HG02973 (cell line): ENCODE data around the gene KLHL3.

Experiments used
- ATAC-seq: cut with Tn5 transposase; IDR thresholded peaks from one replicate; pipeline ENCODE4 v1.9.1; 2021; ENCODE audit warnings: moderate library complexity; ENCODE audit not compliant: unreplicated experiment

KLHL3 gene

DNA sequence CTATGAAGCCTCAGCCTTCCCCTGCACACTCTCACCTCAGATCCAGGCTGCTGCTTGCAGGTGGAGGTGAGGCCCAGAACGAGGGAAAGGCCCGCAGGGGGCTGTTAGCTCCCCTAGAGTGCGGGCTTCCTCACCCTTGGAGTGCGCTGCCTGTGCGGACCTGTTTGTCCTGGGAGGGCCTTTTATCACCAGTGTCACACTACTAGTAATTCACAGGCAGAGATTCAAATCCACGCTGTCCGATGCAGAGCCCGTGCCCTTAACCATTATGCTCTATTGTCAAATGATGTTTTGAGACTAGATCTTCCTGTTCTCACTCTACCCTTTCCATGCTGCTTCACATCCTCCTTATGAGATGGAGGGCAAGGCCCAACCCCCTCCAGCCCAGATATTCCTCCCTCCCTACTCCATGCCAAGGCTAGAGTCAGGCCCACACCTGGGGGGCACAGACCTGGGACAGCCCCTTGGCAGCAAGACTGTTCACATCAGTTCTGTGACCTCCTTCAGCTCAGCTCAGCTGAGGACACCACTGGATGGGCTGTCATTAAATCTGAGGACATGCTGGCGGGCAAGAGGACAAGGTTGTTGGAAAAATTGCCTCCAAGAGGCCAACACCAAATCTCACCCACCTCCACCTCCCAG is 124.0 kb downstream of the KLHL3 start:
- no peak for ATAC-seq

DNA sequence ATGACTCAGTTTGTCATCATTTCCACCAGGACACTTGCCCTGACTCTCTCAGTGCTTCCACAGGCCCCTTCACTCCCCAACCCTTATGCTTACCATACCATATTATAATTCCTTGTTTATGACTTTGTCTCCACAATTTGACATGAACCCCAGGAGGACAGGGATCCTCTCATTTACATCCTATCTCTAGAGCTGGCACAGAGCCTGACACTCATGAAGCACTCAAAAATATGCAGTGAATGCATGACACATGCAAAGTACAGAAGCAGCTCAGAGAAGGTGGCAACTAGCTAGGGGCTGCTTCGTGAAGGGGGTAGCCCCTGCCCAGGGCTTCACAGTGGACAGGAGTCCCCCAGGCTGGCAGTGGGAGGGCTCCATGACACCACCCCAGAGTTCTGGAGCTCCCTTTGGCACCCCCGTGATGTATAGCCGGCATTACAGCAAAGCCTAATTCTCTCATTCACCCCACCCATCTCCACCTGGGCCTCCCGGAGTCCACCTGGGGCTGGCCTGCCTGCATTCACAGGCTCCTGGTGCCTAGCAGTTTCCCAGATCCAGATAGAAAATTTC is 124.8 kb downstream of the KLHL3 start:
- no peak for ATAC-seq

DNA sequence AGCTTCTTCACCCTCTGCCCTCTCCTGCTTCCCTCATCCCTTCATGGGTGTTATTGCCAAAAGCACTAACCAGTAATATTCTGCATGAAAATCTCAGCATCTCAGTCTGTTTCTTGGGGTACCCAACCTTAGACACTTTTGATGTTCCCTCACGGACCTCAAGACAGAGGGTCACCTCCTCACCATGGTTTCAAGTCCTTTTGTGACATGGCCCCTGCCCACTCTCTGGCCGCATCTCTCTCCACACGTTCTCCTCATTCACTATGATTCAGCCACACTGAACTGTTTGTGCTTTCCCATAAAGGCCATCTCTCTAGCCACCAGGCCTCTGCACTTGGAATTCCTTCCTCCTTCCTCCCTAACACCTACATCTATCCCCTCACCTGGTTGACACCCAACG is 125.3 kb downstream of the KLHL3 start:
- ATAC-seq = no peak

DNA sequence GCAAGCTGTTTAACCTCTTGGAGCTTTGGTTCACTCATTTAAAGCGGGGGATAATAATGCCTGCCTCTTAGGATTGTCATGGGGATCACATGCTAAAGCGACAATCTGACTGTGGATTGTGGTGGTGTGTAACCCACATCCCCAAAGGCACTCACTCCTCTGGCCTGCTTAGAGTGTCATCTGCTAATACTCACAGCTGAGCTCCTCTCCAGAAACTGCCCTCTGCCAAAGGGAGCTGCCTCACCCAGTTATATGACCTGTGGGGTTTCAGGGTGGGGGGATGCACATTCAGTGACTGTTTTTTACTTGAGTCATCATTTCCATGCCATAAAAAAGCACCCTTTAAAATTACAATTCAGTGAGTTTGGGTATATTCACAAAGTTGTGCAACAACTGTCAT is 126.8 kb downstream of the KLHL3 start:
- no peak for ATAC-seq

DNA sequence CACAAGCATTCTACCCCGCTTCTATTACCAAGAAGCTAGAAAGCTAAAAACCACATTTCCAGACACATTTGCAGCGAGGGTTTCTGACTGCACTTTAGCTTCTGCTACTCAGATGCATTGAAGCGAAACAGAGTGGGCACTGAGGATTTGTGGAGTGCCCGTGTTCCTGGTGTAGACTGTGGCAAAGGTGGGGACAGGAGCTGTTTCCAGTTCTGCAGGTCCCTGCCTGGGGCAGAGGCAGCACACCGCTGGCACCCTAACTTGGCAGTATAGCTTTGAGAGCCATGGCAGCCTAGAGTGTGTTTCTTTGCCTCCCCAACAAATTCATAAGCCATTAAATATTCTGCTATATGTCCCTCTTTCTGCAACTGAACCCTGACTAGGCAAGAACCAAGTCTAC is 128.1 kb downstream of the KLHL3 start:
- ATAC-seq = no peak

DNA sequence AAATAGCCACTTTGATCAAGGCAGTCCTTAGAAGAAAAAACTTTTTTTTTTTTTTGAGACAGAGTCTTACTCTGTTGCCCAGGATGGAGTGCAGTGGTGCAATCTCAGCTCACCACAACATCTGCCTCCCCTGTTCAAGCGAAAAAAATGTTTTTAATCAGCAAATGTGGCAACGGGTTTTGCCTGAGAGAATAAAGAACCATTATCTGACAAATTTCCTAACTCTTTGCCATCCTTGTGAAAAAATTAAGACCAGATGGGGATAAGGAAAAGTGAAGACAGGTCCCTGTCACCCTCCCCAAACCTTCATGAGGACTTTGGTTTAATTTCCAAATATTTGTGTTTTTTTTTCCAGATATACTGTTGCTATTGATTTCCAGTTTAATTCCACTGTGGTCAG is 129.5 kb downstream of the KLHL3 start:
- ATAC-seq = no peak

DNA sequence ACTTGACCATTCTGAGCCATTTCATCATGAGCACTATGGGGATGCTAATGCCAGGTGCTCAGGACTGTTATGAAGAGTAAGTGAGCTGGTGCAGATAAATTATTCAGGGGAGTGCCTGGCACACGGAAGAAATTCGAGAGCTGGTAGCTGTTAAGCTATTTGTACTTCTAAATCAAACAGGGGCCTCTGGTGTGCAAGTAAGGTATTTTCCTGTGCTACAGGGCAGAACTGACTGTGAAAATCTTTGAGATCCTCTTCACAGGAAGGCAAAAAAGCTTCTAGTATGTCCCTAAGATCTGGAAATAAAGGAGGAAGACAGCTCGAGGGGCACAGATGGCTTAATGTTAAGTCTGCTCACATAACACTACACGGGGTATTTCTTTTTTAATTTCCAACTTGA is 130.5 kb downstream of the KLHL3 start:
- ATAC-seq = no peak

DNA sequence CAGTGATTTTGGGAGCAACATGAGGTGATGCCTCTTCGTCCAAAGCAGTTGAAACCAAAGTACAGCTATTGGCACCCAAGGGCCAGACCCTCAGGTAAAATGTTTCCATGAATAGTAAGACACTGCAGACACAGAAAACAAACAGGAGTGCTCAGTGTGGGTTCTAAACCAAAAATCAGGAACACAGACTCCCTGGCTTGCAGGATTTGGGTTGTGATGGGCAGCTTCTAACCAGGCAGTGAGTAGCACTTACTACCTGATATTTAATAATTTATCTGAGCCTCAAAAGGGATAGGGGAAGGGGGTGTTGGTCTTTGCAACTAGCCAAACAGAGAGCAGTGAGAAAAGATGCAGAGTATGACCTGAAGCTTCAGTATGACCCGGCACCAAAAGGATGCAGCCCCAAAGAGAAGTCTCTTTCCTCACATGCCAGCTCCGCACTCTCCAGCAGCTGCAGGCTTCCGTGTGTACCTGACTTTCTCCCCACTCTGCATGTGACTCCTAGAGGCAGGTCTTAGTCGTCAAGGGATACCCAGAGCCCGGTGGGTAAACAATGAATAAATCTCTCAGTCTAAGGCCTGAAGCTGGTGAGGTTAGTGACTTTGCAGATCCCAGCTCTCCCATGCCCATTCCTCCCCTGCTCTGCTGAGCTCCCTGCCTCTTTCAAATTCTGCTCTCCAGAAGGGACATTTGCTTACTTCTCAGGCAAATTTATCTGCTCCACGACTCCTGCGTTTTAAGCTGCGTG is 131.4 kb downstream of the KLHL3 start:
- ATAC-seq = no peak

DNA sequence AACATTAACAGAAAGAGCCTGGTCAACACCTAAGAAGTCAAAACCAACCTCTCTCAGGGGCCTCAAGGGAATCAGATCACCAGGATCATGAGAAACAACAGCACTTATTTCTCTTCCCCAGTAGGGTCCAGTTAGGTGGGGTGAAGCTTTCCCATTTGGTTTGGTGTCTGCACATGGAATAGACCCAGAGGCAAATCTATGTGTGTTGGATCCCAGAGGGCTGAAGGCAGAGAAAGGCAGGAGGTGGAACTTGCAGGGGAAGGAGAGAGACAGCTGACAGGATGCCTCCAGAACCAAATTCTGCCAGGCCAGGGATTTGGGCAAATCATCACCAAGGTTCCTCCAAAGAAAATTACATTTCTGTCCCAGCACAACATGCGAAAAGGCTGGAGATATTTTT is 132.0 kb downstream of the KLHL3 start:
- no peak for ATAC-seq

DNA sequence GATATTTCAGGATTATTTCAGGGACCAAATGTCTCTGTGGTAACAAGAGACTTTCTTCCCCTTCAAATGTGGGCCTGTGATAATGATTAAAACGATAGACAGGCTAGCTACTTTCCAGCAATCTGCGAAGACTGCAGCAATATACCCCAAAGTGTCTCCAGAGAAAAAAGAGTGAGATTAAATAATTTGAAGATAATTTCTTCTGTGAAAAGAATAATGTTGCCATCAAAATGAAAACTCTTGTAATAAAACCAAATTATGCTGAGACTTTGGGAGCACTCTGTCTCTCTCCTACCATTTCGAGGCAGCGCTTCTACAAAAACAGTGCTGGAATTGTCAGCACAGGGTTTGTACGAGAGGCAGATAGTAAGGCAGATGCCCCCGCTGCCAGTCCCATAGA is 132.5 kb downstream of the KLHL3 start:
- ATAC-seq = no peak

DNA sequence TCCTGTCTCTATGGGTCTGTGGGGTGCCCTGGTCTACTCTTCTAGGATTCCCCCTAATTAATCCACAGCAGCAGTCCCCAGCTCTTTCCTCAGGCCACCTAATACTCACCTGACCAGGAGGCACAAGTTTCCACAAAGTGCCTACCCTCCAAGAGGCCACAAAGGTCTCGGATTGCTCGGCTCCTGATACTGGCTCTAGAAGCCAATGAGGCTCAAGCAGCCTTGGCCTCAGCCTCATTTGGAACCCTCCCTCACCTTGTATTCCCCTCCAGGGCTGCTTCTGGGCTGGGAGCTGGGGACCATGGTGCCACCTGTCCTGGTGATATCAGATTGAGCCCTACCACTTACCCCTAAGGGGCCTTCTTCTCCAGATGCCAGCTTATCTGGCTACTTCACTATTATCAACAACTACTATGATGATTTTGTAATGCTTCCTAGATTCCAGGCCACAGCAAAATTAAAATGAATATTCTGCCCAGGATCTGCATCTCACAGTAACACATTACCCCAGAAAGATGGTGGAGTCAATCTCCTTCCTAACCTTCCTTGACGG is 133.1 kb downstream of the KLHL3 start:
- no peak for ATAC-seq

DNA sequence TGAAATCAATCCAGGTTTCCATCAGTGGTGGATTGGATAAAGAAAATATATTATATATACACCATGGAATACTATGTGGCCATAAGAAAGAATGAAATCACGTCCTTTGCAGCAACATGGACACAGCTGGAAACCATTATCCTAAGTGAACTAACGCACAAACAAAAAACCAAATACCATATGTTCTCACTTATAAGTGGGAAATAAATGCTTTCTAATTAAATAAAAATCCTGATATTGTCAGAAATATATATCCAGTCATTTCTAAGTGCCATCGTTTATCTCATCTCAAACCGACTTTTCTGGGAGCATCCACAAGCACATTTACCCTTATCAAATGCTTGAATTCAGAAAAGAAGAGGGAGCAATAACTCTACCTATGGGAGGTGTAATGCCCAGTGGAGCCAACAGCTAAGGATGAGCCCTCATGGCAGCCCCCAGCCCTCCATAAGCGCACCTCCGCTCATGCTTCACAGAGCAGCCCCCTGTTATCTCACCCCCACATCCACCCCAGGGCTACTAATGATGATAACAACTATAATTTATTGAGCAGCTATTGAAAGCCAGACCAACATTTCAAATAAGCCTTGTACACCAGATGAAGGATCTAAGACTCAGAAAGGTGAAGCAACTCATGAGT is 135.0 kb downstream of the KLHL3 start:
- ATAC-seq = no peak

DNA sequence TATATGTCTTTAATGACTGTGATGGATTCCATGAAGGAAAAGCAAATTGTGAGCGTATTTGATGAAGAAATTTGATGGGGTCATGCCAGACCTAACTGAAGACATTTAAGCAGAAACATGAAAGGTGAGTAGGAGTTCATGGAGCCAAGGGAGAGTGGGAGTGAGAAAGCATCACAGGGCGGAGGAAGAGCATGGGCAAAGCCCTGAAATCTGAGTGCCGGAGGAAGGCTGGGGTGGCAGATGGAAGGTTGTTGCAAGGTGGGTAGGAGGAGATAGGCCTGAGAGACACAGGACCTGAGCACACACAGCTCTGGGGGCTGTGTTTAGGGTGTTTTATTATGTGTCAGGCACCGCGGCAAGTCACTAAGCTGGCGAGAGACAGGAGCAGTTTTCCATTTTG is 136.4 kb downstream of the KLHL3 start:
- no peak for ATAC-seq

DNA sequence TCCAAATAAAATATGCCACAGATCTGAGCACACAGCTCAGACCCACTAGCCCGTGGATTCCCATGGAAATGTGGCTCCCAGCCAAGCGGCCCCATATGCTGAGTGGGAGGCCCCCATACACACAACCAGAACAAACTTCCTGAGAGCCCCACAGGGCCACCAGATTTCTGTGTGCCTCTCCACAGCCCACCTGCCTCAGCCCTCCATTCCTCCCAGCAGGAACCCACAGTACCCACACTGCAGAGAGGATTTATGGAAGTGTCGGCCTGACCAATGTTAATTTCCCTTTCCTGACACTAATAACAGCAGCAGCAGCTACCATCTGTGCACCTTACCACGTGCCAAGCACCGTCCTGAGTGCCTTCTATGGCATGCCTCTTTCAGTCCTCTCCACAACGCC is 137.5 kb downstream of the KLHL3 start:
- ATAC-seq = no peak

DNA sequence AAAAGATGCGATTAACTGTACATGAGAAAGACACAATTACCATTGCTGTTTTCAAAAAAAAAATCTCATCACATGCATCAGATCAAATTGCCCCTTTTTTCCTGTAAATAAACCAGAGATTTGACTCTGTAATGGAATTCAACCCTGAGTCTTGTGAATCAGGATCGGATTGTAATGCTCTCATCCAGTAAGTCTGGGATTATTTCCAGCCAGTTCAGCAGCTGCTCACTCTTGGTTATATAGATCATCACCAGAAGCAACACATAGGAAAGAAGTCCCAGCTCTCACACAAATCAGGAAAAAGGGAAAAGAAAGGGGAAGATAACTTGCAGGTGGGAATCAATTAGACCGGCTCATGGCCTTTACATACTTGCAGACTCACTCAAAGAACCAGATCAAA is 138.9 kb downstream of the KLHL3 start:
- no peak for ATAC-seq

DNA sequence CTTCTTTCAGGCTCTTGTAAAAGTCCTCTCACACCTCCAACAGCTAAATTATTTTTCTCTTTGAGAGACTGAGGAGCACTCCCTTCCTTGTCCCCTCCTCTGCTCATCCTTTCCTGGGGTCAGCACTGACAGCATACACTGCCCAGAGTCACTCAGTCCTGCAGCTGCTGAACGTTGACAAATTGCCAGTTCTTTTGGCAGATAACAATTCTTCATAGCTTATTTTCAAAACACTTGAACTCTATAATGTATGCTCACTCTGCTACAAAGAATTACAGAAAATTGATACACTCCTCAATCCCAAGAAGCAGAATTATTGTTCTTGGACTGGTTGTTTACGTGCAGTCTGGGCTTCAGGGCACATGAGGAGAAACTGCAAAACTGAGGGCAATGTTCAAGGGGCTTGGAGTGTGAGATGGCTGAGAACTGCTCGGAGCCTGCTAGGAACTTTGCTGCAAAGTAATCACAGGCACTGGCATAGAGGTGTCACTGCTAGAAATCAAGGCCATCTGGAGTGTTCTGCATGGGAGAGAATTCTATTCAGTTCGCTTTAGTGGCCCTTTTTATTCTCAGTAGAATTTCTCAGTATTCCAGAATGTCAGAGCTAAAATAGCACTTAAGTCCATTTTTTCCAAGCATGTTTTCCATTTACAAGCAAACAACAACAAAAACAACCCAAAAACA is 140.4 kb downstream of the KLHL3 start:
- ATAC-seq = no peak

DNA sequence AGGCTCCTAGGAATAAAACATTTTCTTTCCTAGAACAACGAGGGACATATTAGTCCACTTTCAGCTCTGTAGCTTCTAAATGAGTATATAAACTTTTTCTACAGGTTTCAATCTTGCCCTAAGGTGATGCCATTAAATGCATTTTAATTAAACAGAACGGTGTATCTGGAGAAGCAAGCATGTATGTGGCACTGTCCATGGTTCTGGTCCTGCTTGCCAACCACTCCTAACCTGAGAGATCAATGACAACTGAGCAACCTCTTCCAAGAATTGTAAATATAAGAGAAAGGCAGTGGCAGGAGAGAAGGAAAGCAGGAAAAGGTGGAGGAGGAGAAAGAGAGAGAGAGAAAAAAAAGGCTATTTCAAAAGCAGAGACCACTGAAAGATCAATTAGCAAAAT is 141.2 kb downstream of the KLHL3 start:
- ATAC-seq = no peak

DNA sequence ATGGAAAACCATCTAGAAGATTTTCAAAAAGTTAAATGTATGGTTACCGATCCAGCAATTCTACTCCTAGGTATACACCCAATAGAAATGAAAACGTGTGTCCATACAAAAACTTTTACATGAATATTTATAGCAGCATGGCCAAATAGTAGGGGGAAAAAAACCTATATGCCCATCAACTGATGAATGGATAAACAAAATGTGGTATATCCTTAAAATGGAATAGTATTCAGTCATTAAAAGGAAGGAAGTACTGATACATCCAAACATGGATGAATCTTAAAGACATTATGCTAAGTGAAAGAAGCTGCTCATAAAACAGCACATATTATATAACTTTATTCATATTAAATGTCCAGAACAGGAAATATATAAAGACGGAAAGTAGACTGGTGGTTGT is 143.6 kb downstream of the KLHL3 start:
- ATAC-seq = no peak

DNA sequence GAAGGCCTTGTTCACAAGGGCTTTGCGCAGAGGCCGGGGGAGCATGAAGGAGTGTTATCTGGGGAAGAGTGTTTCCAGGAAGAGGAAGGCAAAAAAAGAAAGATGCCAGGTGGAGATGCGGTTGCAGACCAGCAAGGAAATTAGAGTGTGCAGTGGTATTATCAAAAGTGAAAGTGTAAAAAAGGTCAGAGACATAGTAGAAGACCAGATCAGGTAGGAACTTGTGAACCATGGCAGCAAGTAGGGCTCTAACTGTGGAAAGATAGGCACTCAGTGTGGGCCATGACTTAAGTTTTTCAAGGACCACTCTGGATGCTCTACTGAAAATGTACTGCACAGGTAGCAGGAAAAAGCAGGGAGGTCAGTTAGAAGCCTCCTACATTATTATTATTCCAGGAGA is 146.7 kb downstream of the KLHL3 start:
- peak; percentile 58 for ATAC-seq

DNA sequence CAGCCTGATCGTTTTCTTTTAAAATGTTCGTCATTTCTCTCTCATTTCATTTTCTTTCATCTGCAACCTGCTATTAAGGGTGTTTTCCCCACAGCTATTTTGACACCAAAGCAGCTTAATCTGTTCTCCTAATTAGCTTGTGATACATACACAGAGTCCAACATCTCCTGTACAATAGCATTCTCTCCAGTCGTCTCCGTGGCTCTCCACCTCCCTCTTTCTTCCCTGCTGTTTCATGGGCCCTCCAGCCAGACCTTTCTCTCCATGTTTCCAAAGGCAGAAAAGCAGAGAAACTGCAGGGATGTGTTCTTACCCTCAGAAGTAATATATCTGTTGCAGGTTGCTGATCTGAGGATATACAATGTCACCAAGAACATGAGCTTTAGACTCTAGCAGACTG is 148.0 kb downstream of the KLHL3 start:
- ATAC-seq = no peak

DNA sequence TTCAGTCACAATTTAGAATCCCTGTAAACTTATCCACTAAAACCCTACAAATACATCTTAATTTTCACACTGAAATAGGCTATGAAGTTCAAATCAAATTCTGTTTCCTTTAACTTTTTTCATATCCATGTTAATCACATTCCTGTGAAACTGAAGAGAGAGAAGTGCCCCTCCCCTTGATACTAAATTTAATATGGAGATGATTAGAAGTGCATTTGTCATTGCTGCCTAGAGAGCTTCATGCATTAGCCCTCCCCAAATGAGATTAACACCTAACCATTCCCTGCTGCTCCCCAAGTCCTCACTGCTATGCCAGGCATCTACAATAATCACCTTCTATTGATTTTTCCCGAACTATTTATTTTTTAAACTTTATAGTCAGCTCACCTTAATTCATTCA is 151.6 kb downstream of the KLHL3 start:
- ATAC-seq = no peak
